C4-2B (cell line): ENCODE data around the gene PACSIN2.

Experiments used
- ZFX ChIP-seq: fragments of 450-650 bp; IDR thresholded peaks from 2 replicates; pipeline ENCODE4 v1.6.1; 2017
- TF ChIP-seq, protein P1 (sequence below): fragments of 450-650 bp; conservative IDR thresholded peaks from 2 replicates; pipeline ENCODE4 v1.5.1; 2017; ENCODE audit warnings: mild to moderate bottlenecking

DNA sequence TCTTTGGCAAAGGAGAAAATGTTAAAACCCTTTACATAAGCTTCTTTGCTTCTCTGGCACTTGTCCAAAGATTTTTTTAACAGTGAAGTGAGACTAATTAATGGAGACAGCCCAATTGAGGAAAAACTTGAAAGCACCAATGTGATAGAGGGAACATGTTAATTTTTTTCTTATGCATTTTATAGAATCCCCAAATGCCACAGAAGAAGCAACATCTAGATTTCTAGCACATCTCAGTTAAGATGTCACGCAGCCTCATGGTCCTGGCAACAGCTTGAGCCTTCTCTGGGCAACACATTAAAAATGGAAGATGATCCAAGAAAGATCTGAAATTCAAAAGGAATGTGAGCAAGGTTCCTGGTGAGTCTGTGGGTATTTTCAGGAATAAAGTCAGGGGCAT lies 48.5 kb downstream of the PACSIN2 start:
- TF ChIP-seq, protein P1, sequence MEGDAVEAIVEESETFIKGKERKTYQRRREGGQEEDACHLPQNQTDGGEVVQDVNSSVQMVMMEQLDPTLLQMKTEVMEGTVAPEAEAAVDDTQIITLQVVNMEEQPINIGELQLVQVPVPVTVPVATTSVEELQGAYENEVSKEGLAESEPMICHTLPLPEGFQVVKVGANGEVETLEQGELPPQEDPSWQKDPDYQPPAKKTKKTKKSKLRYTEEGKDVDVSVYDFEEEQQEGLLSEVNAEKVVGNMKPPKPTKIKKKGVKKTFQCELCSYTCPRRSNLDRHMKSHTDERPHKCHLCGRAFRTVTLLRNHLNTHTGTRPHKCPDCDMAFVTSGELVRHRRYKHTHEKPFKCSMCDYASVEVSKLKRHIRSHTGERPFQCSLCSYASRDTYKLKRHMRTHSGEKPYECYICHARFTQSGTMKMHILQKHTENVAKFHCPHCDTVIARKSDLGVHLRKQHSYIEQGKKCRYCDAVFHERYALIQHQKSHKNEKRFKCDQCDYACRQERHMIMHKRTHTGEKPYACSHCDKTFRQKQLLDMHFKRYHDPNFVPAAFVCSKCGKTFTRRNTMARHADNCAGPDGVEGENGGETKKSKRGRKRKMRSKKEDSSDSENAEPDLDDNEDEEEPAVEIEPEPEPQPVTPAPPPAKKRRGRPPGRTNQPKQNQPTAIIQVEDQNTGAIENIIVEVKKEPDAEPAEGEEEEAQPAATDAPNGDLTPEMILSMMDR, result no peak
- TF ChIP-seq ZFX, result no peak
